ENCODE data around the gene RRP8.

Gene RRP8

GRCh38 chr11:6638429-6638828, 35.0 kb upstream of the RRP8 start:
- Mint-ChIP-seq H3K4me3 (no peak overlapping the region), H3K9me3 (no peaks in the 10 kb centered on the region), H3K27me3 (no peaks in the 10 kb centered on the region), H3K27ac (no peak overlapping the region), H3K4me1 (peaks cover 4% of the 10 kb centered on the region), H3K36me3 (no peaks in the 10 kb centered on the region)
- CTCF ChIA-PET, result interaction anchor here (1.4 to 1.7 kb wide), 2 partner anchors 15 to 195 kb away, joined by 4 read pairs; no protein-coding TSS in a partner anchor
- DNase-seq, result no peak

DNA sequence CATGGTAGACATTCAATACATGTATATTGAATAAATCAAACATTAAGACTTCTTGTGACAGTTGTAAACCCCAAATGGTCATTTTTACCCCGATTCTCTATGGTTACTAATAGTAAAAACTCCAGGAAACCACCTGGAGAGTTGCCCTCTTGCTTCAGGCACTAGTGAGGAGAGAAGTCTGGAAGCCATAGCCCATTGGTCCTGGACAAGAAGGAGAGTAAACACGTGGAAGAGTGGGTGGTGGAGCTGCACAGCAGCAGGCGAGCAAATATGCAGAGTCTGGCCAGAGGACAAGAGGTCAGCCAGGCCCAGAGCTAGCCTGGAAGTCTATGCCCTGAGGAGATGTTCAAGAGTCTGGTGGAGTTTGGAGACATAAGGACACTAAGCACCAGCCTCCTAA, 34.5 kb upstream of the RRP8 start:
- Mint-ChIP-seq H3K9me3 (no peaks in the 10 kb centered on the region), H3K4me3 (no peak overlapping the region), H3K4me1 (peaks cover 4% of the 10 kb centered on the region), H3K27ac (no peak overlapping the region), H3K27me3 (no peaks in the 10 kb centered on the region), H3K36me3 (no peaks in the 10 kb centered on the region)
- CTCF ChIA-PET, result interaction anchor here (1.4 kb wide), 1 partner anchor 194 kb away, joined by 4 read pairs; no protein-coding TSS in a partner anchor
- DNase-seq, result no peak

- no peaks in the 10 kb centered on the region for H3K27me3 Mint-ChIP-seq
- peaks cover 4% of the 10 kb centered on the region for H3K4me1 Mint-ChIP-seq
- H3K9me3 Mint-ChIP-seq, result no peaks in the 10 kb centered on the region
- no peak for DNase-seq
- H3K27ac Mint-ChIP-seq, result no peak overlapping the region
- H3K4me3 Mint-ChIP-seq, result no peak overlapping the region
- CTCF ChIA-PET, result no interaction called here
- H3K36me3 Mint-ChIP-seq, result no peaks in the 10 kb centered on the region
Observed at GRCh38 chr11:6636480-6636879, 33.1 kb upstream of the RRP8 start.

DNA sequence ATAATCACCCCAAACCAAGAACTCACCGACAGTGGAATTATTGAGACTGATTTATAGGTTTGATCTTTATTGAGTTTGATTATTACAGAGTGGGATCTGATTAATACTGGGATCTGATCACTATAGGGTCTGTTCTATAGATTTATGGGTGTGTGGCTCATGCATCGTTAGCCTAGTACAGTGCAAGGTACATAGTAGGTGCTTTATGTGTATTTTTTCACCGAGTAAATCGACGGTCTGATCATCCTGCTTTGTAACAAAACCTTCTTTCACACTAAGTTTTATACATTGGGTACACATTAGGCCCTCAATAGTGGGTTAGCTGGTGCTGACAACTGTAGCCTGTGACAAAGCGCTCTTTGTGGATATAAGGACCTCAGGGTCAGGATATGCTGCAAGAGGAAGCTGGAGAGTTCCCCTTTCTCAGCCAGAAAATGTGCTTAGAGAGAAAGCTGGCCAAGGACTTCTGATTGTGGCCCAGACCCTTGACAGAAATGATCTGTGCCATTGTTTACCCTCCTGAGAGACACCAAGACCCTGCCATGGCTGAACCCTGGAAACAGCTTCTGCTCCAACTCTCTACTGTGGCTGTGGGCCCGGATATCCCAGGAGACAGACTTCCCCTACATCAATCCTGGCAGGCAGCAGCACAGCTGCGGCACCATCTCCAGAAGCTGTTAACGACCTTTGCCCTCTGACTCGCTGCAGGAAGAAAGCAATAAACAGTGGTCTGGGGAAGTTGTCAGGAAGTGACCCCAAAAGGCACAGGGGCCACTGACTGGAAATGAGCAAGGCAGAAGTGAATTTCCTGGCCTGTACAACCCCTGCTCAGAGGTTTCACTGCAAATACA, 31.9 kb upstream of the RRP8 start:
- H3K4me1 Mint-ChIP-seq, result peaks cover 4% of the 10 kb centered on the region
- CTCF ChIA-PET, result no interaction called here
- H3K27me3 Mint-ChIP-seq, result no peaks in the 10 kb centered on the region
- no peak overlapping the region for H3K4me3 Mint-ChIP-seq
- no peaks in the 10 kb centered on the region for H3K9me3 Mint-ChIP-seq
- H3K27ac Mint-ChIP-seq, result no peak overlapping the region
- H3K36me3 Mint-ChIP-seq, result no peaks in the 10 kb centered on the region
- no peak for DNase-seq

DNA sequence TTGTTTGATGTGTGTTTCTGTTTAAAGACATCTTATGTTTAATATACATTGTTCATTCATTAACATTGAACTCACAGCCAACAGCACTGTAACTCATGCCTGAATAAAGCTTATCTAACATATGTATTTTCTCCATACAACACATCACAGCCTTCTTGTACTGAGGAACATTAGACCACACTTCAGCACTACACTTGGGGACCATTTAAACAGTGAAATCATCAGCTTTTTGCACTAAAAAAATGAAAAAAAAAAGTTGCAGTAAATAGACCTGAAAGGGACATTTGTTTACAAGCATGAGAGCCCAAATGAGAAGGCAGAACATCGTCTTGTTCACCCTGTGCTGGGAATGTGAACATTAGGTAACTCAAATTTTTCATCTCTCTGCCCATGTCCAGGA, 31.1 kb upstream of the RRP8 start:
- Mint-ChIP-seq H3K4me3 (no peak overlapping the region), H3K4me1 (peaks cover 4% of the 10 kb centered on the region), H3K9me3 (no peaks in the 10 kb centered on the region), H3K36me3 (no peaks in the 10 kb centered on the region), H3K27ac (no peak overlapping the region), H3K27me3 (no peaks in the 10 kb centered on the region)
- CTCF ChIA-PET, result no interaction called here
- DNase-seq, result no peak

- H3K27me3 Mint-ChIP-seq, result no peaks in the 10 kb centered on the region
- peak; percentile 9 for DNase-seq
- H3K4me3 Mint-ChIP-seq, result no peak overlapping the region
- H3K4me1 Mint-ChIP-seq, result peaks cover under 1% of the 10 kb centered on the region
- CTCF ChIA-PET, result no interaction called here
- no peaks in the 10 kb centered on the region for H3K36me3 Mint-ChIP-seq
- H3K9me3 Mint-ChIP-seq, result no peaks in the 10 kb centered on the region
- H3K27ac Mint-ChIP-seq, result no peak overlapping the region
Observed at GRCh38 chr11:6633422-6634408, 30.3 kb upstream of the RRP8 start.

- DNase-seq, result no peak
- no peak overlapping the region for H3K4me3 Mint-ChIP-seq
- CTCF ChIA-PET, result interaction anchor here (1.7 kb wide), 1 partner anchor 20 kb away, joined by 5 read pairs; the partner anchor contains the start of gene TAF10
- no peaks in the 10 kb centered on the region for H3K9me3 Mint-ChIP-seq
- no peaks in the 10 kb centered on the region for H3K27me3 Mint-ChIP-seq
- no peaks in the 10 kb centered on the region for H3K36me3 Mint-ChIP-seq
- no peak overlapping the region for H3K27ac Mint-ChIP-seq
- peaks cover 12% of the 10 kb centered on the region for H3K4me1 Mint-ChIP-seq
Observed at GRCh38 chr11:6632116-6633073, 29.0 kb upstream of the RRP8 start.

- no peaks in the 10 kb centered on the region for H3K27me3 Mint-ChIP-seq
- peaks cover 22% of the 10 kb centered on the region for H3K4me1 Mint-ChIP-seq
- H3K9me3 Mint-ChIP-seq, result no peaks in the 10 kb centered on the region
- no peak overlapping the region for H3K27ac Mint-ChIP-seq
- no peak for DNase-seq
- CTCF ChIA-PET, result interaction anchor here (0.8 to 1.7 kb wide), 2 partner anchors 19 to 27 kb away, joined by 3 to 5 read pairs; partner anchors contain the start of gene TAF10
- no peaks in the 10 kb centered on the region for H3K36me3 Mint-ChIP-seq
- no peak overlapping the region for H3K4me3 Mint-ChIP-seq
Observed at GRCh38 chr11:6631361-6631890, 28.0 kb upstream of the RRP8 start.

DNA sequence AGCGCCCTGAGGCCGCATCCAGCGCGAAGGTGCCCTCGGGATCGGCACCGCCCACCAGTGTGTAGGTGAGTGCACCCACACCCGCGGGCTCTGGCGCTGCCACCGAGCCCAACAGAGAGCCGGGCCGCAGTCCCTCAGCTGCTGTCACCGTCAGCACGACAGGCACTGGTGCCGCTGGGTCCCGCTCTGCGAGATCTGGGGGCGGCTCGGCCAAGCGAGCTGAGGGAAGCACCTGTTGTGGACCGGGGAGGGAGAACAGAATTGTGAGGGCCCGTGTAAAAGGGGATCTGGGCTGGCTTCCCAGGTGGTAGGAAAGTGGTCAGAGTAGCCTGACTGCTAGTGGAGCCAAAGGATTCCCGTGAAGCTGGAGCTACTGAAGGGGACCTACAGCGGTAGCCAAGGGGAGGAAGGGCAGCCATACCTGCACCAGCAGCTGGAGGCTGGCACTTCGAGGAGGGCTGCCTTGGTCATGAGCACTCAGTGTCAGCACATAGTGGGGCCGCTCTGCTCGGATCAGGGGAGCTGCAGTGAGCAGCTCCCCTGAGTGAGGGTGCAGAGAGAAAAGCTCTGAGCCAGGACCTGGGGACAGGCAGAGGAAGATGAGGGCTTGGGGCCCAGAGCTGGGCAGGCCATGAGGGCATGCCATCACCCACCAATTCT, 27.3 kb upstream of the RRP8 start:
- Mint-ChIP-seq H3K9me3 (no peaks in the 10 kb centered on the region), H3K36me3 (no peaks in the 10 kb centered on the region), H3K27me3 (no peaks in the 10 kb centered on the region), H3K4me3 (no peak overlapping the region), H3K27ac (no peak overlapping the region), H3K4me1 (peaks cover 24% of the 10 kb centered on the region)
- CTCF ChIA-PET, result interaction anchor here (0.8 kb wide), 1 partner anchor 26 kb away, joined by 3 read pairs; no protein-coding TSS in a partner anchor
- DNase-seq, result no peak

DNA sequence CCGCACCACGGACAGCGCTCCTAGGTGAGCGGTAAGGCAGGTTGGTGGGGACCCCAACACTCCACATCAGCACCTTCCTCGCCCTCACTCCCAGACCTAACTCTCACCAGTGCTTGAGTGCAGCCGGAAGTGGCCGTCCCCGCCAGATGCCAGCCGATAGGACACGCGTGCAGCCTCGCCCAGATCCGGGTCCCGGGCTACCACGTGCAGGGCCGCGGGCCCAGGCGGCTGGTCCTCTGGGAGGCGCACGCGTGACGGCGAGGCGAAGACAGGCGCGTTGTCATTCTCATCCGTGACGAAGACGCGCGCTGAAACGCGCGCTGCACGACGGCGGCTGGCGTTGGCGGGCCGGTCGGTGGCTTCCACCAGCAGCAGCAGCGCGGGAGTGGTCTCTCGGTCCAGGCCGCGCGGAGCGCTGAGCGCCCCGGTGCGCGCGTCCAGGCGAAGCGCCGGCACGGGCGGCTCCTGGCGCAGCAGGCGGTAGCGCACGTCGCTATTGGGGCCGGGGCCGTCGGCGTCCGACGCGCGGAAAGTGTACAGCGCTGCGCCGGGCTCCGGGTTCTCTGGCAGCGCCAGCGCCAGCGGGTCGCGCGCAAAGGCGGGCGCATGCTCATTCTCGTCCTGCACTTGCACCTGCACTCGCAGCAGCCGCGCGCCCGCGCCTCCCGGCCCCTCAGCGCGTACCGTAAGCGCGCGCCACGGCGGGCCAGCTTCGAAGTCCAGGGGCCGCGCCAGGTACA, 26.6 kb upstream of the RRP8 start:
- Mint-ChIP-seq H3K27me3 (no peaks in the 10 kb centered on the region), H3K9me3 (no peaks in the 10 kb centered on the region), H3K4me1 (peaks cover 24% of the 10 kb centered on the region), H3K4me3 (no peak overlapping the region), H3K36me3 (no peaks in the 10 kb centered on the region), H3K27ac (no peak overlapping the region)
- no peak for DNase-seq
- CTCF ChIA-PET, result no interaction called here

- H3K27me3 Mint-ChIP-seq, result no peaks in the 10 kb centered on the region
Observed at GRCh38 chr11:6629573-6629891, 26.1 kb upstream of the RRP8 start.

GRCh38 chr11:6628526-6628925, 25.1 kb upstream of the RRP8 start:
- Mint-ChIP-seq H3K27me3 (no peaks in the 10 kb centered on the region), H3K36me3 (no peaks in the 10 kb centered on the region), H3K9me3 (no peaks in the 10 kb centered on the region), H3K4me1 (peaks cover 24% of the 10 kb centered on the region), H3K4me3 (no peak overlapping the region), H3K27ac (no peak overlapping the region)
- no peak for DNase-seq
- CTCF ChIA-PET, result interaction anchor here (1.5 kb wide), 1 partner anchor 9 kb away, joined by 6 read pairs; the partner anchor contains the start of gene TPP1

More at GRCh38 chr11:6629573-6629891, 26.1 kb upstream of the RRP8 start:
- peaks cover 24% of the 10 kb centered on the region for H3K4me1 Mint-ChIP-seq
- no peak overlapping the region for H3K4me3 Mint-ChIP-seq
- no peaks in the 10 kb centered on the region for H3K36me3 Mint-ChIP-seq
- H3K27ac Mint-ChIP-seq, result no peak overlapping the region
- H3K9me3 Mint-ChIP-seq, result no peaks in the 10 kb centered on the region
- DNase-seq, result no peak
- CTCF ChIA-PET, result interaction anchor here (0.6 kb wide), 1 partner anchor 119 kb away, joined by 3 read pairs; no protein-coding TSS in a partner anchor
